Endothelial cell of umbilical vein (primary cell): Measurements from ENCODE around the gene LMCD1.

Source experiments
- EZH2 ChIP-seq: IDR thresholded peaks from 2 replicates; pipeline ENCODE4 v1.6.1; 2012; ENCODE audit warnings: borderline replicate concordance, low read depth, mild to moderate bottlenecking, moderate library complexity, low read length, inconsistent platforms; ENCODE audit not compliant: severe bottlenecking
- GATA2 ChIP-seq: IDR thresholded peaks from 2 replicates; pipeline ENCODE4 v1.7.0; 2011; ENCODE audit warnings: low read depth, mild to moderate bottlenecking, moderate library complexity, mixed read lengths, low read length; ENCODE audit not compliant: insufficient read length, insufficient read depth
- JUN ChIP-seq: IDR thresholded peaks from 2 replicates; pipeline ENCODE4 v1.6.1; 2011; ENCODE audit warnings: borderline replicate concordance, low read depth; ENCODE audit not compliant: insufficient read length, insufficient read depth
- MYC ChIP-seq: IDR thresholded peaks from one replicate; pipeline ENCODE4 v1.6.1; 2011; ENCODE audit warnings: mild to moderate bottlenecking, low read depth, low read length
- POLR2A ChIP-seq: IDR thresholded peaks from 2 replicates; pipeline ENCODE4 v1.6.1; 2012; ENCODE audit warnings: low read depth, mild to moderate bottlenecking, control low read depth, low read length
- POLR2AphosphoS5 ChIP-seq: IDR thresholded peaks from 2 replicates; pipeline ENCODE4 v1.6.1; 2012; ENCODE audit warnings: low read depth, mild to moderate bottlenecking, control low read depth, low read length, moderate library complexity; ENCODE audit not compliant: insufficient read depth
- TF ChIP-seq, protein P1 (sequence below), 2 donors: IDR thresholded peaks; 1 replicate in 1 of 2; 2 replicates in 1 of 2; pipeline ENCODE4 v1.5.1; 2011; ENCODE audit warnings: low read length in 2 of 2, mild to moderate bottlenecking in 2 of 2, moderate library complexity in 2 of 2, control low read depth in 1 of 2, inconsistent platforms in 1 of 2, low read depth in 1 of 2; ENCODE audit not compliant: insufficient read depth in 1 of 2; ENCODE audit errors: extremely low read depth in 1 of 2
- TF ChIP-seq, protein P2 (sequence below): IDR thresholded peaks from 2 replicates; pipeline ENCODE4 v1.6.1; 2011; ENCODE audit not compliant: insufficient read depth, insufficient read length

DNA sequence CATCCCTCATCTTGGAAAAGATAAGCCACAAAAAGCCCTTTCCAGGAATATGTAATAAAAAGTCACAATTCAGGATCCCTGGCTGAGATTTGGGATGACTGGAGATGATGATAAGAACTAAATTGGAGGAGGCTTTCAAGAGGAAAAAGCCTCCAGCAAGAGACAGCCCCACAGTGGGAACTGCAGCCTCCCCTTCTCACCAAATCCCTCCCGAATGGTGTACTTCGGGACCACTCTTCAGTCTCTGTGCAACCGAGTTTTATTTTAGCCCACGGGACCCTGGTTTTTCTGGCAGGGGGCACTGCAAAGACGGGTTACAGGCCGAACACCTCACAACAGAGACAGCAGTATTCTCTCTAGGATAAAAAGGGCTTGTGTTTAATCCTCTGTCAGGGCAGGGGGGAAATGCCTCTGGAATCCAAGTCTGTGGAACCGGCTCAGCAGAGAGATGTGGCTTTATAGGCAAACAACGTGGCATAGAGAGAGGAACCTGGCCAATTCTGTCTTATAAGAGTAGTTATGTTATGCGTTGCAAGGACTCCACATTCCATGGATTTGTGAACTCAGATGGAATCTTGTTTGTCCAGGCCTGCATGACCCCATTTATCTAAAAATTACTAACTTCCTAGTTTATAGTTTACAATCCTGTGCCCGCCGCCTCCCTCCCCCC, 1.2 kb upstream of the LMCD1 start:
- TF ChIP-seq, protein P1, sequence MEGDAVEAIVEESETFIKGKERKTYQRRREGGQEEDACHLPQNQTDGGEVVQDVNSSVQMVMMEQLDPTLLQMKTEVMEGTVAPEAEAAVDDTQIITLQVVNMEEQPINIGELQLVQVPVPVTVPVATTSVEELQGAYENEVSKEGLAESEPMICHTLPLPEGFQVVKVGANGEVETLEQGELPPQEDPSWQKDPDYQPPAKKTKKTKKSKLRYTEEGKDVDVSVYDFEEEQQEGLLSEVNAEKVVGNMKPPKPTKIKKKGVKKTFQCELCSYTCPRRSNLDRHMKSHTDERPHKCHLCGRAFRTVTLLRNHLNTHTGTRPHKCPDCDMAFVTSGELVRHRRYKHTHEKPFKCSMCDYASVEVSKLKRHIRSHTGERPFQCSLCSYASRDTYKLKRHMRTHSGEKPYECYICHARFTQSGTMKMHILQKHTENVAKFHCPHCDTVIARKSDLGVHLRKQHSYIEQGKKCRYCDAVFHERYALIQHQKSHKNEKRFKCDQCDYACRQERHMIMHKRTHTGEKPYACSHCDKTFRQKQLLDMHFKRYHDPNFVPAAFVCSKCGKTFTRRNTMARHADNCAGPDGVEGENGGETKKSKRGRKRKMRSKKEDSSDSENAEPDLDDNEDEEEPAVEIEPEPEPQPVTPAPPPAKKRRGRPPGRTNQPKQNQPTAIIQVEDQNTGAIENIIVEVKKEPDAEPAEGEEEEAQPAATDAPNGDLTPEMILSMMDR (IDR thresholded peaks at IDR 0.05; ENCODE audit: extremely low read depth in 1 of 2, insufficient read depth in 1 of 2, low read depth in 1 of 2, low read length in 2 of 2) = no peak
- TF ChIP-seq POLR2A (no peak), POLR2AphosphoS5 (no peak), EZH2 (no peak), JUN (no peak), MYC (no peak), GATA2 (no peak)
- TF ChIP-seq, protein P2, sequence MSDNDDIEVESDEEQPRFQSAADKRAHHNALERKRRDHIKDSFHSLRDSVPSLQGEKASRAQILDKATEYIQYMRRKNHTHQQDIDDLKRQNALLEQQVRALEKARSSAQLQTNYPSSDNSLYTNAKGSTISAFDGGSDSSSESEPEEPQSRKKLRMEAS = no peak
